Natural killer cell (primary cell): Measurements from ENCODE around the gene EEPD1. TPM values are rescaled to one million over a fixed set of nuclear protein-coding genes. Genes with fewer than 3 reads are reported as not detected.

Source experiments
- ATAC-seq, 3 donors: fragments of 150-1000 bp in 2 of 3; fragments of 200-7000 bp in 1 of 3; cut with Tn5 transposase; 1 replicate in 1 of 3; 2 replicates in 2 of 3; pipeline ENCODE4 v1.10.0; 2021; ENCODE audit warnings: mild to moderate bottlenecking in 2 of 3, moderate library complexity in 2 of 3
- DNase-seq, 2 donors: peaks; one replicate each; pipeline versions ENCODE4 v3.0.0 to v3.0.0-alpha.2; 2013 to 2021; ENCODE audit warnings: mixed read lengths in 1 of 2
- H3K27ac ChIP-seq: one replicate; pipeline ENCODE4 v1.5.1; 2013; ENCODE audit warnings: mild to moderate bottlenecking, low read length
- H3K27me3 ChIP-seq: one replicate; pipeline ENCODE4 v1.6.1; 2013; ENCODE audit warnings: low read length; ENCODE audit not compliant: control insufficient read depth, insufficient read depth
- H3K36me3 ChIP-seq: one replicate; pipeline ENCODE4 v1.6.1; 2013; ENCODE audit warnings: low read length; ENCODE audit not compliant: control insufficient read depth, insufficient read depth
- H3K4me1 ChIP-seq: one replicate; pipeline ENCODE4 v1.6.1; 2013; ENCODE audit warnings: low read length; ENCODE audit not compliant: control insufficient read depth, insufficient read depth
- H3K4me3 ChIP-seq: one replicate; pipeline ENCODE4 v1.5.1; 2013; ENCODE audit warnings: low read length
- H3K9me3 ChIP-seq: one replicate; pipeline ENCODE4 v1.6.1; 2013; ENCODE audit warnings: low read length; ENCODE audit not compliant: control insufficient read depth, insufficient read depth
- H3K27ac Mint-ChIP-seq, 2 donors: one replicate each; pipeline ENCODE4 v1.8.0; 2022; ENCODE audit warnings: mild to moderate bottlenecking in 2 of 2, mixed read lengths in 2 of 2, moderate library complexity in 1 of 2
- H3K27me3 Mint-ChIP-seq, 2 donors: one replicate each; pipeline ENCODE4 v1.8.0; 2022; ENCODE audit warnings: low read depth in 2 of 2, mixed read lengths in 2 of 2
- H3K36me3 Mint-ChIP-seq: one replicate; pipeline ENCODE4 v1.8.0; 2022; ENCODE audit warnings: mixed read lengths
- H3K4me1 Mint-ChIP-seq, 2 donors: one replicate each; pipeline ENCODE4 v1.8.0; 2022; ENCODE audit warnings: mixed read lengths in 2 of 2
- H3K4me3 Mint-ChIP-seq: one replicate; pipeline ENCODE4 v1.8.0; 2022; ENCODE audit warnings: mild to moderate bottlenecking, moderate library complexity, mixed read lengths
- H3K9me3 Mint-ChIP-seq, 2 donors: one replicate each; pipeline ENCODE4 v1.8.0; 2022; ENCODE audit warnings: mixed read lengths in 2 of 2
- WGBS: methylation state at CpG from one replicate; pipeline ENCODE4 v1.1.7; 2013; ENCODE audit warnings: missing lambda C conversion rate; ENCODE audit not compliant: insufficient coverage; 5-methylcytosine and 5-hydroxymethylcytosine counted together
- intact Hi-C: fragments of 100-400 bp; cut with micrococcal nuclease; formaldehyde crosslinking; loops from one replicate; pipeline ENCODE4 v1.14.2; 2022
- total RNA-seq, 4 donors: library from RNA; stranded (reverse); fragments of 120-200 nt in 1 of 4; gene quantifications; one replicate each; pipeline versions ENCODE4 v1.2.3 to v1.2.4, GENCODE V29; 2013 to 2022
- TF ChIP-seq, protein P1 (sequence below): fragments of 200-600 bp; IDR thresholded peaks from one replicate; pipeline ENCODE4 v1.8.0; 2022; ENCODE audit warnings: antibody characterized with exemption

EEPD1 gene
- total RNA-seq, 3 donors from 2014 or later (not counting 1 experiment from before 2014, with no cell fraction given): 0.45 to 4.9 (median 1.4) TPM

DNA sequence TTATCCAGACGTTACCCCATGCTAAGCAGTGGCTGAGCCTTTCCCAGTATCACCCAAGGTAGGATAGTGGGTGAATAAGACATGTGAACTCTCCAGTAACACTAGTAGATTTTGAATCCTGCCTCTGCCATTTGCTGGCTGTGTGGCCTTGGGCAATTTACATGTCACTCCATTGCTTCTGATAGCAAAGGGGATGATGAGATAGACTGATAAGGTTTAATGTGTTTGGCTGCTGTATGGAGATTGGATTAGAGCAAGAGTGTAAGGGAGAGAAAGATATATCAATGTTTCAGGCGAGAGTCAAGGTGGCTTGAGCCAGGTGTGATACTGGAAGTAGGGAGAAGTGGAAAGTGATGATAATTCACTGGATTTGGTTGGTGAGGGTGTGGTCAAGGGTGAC is 40.1 kb upstream of the EEPD1 start:
- Mint-ChIP-seq H3K36me3 (no peaks in the 10 kb centered on the region), H3K4me3 (no peak overlapping the region), H3K9me3 (no peaks in the 10 kb centered on the region), H3K27ac (no peak overlapping the region), H3K27me3 (peaks cover 9 to 12% of the 10 kb centered on the region in 2 donors), H3K4me1 (no peaks in the 10 kb centered on the region)
- no peak for ATAC-seq
- Histone ChIP-seq H3K4me1 (no peaks in the 10 kb centered on the region), H3K27me3 (no peaks in the 10 kb centered on the region), H3K4me3 (no peak overlapping the region), H3K27ac (no peak overlapping the region), H3K36me3 (no peaks in the 10 kb centered on the region), H3K9me3 (no peaks in the 10 kb centered on the region)
- DNase-seq: no peak
- intact Hi-C loops: no loop called here
- TF ChIP-seq, protein P1, sequence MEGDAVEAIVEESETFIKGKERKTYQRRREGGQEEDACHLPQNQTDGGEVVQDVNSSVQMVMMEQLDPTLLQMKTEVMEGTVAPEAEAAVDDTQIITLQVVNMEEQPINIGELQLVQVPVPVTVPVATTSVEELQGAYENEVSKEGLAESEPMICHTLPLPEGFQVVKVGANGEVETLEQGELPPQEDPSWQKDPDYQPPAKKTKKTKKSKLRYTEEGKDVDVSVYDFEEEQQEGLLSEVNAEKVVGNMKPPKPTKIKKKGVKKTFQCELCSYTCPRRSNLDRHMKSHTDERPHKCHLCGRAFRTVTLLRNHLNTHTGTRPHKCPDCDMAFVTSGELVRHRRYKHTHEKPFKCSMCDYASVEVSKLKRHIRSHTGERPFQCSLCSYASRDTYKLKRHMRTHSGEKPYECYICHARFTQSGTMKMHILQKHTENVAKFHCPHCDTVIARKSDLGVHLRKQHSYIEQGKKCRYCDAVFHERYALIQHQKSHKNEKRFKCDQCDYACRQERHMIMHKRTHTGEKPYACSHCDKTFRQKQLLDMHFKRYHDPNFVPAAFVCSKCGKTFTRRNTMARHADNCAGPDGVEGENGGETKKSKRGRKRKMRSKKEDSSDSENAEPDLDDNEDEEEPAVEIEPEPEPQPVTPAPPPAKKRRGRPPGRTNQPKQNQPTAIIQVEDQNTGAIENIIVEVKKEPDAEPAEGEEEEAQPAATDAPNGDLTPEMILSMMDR: no peak
- WGBS: 97% methylated on average over 2 of the region's 2 CpGs

DNA sequence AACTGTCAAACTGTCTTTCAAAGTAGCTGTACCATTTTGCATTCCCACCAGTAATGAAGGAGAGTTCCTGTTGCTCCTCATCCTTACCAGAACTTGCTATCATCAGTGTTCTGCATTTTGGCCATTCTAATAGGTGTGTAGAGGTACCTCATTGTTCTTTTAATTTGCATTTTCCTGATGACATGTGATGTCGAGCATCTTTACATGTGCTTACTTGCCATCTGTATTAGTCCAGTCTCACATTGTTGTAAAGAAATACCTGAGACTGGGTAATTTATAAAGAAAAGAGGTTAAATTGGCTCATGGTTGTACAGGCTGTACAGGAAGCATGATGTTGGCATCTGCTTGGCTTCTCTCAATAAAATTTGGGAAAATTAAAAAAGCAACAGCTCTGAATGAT is 38.7 kb upstream of the EEPD1 start:
- no peak overlapping the region for H3K4me3 ChIP-seq
- Mint-ChIP-seq H3K4me3 (no peak overlapping the region), H3K27me3 (peaks cover 12 to 18% of the 10 kb centered on the region in 2 donors), H3K36me3 (no peaks in the 10 kb centered on the region), H3K9me3 (no peaks in the 10 kb centered on the region), H3K4me1 (no peaks in the 10 kb centered on the region), H3K27ac (no peak overlapping the region)
- intact Hi-C loops: no loop called here
- H3K9me3 ChIP-seq: no peaks in the 10 kb centered on the region
- H3K36me3 ChIP-seq: no peaks in the 10 kb centered on the region
- 73% methylated on average over 1 of the region's 1 CpG for WGBS
- H3K4me1 ChIP-seq: no peaks in the 10 kb centered on the region
- no peak overlapping the region for H3K27ac ChIP-seq
- no peaks in the 10 kb centered on the region for H3K27me3 ChIP-seq
- TF ChIP-seq, protein P1: no peak
- ATAC-seq (no peak), DNase-seq (no peak)

DNA sequence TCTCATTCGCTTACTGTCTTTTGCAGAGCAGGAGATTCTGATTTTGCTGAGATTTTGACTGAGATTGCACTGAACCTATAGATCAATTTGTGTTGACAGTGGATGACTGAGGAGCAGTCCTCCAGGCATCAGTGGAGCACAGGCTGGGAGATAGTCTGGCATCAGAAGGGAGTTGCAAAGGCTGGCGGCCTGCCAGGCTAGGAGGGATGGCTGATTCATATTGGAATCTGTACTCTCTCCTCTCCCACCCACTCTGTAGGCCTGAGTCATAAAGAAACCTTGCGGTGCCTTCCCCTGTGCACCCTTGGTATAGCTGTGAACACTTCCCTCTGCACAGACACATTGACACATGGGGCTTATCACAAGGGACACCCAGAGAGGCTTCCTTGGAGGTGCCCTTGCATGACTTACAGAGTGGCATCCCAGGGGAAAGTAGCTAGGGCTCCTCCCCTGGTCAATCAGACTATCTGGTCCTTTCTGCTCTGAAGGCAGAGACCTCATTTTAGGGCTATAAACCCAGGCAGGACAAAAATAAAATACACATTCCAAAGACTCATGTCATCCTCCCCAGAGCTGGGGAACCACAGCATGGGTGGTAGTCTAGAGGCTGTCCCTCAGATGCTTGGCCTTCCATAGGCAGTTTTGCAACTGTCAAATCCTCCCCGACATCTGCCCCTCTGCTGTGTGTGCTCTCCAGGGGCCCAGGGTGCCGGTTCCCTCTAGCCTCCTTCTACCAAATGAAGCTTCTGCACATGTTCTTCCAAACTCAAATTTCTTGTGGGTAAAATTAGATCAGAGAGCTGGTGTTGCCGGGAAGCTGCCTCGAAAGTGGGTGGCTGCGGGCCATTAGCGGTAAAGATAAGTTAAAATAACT is 37.4 kb upstream of the EEPD1 start:
- ATAC-seq (peak in 1 of 3 donors; percentile 46), DNase-seq (peak in 1 of 2 donors; percentile 27)
- Histone ChIP-seq H3K4me1 (peaks cover 3% of the 10 kb centered on the region), H3K9me3 (no peaks in the 10 kb centered on the region), H3K27ac (no peak overlapping the region), H3K36me3 (no peaks in the 10 kb centered on the region), H3K4me3 (no peak overlapping the region), H3K27me3 (no peaks in the 10 kb centered on the region)
- intact Hi-C loops: no loop called here
- H3K4me3 Mint-ChIP-seq: no peak overlapping the region
- WGBS: 72% methylated on average over 8 of the region's 9 CpGs
- no peaks in the 10 kb centered on the region for H3K9me3 Mint-ChIP-seq
- TF ChIP-seq, protein P1: no peak
- H3K4me1 Mint-ChIP-seq: no peaks in the 10 kb centered on the region
- H3K36me3 Mint-ChIP-seq: no peaks in the 10 kb centered on the region
- H3K27me3 Mint-ChIP-seq: peaks cover 12 to 19% of the 10 kb centered on the region in 2 donors
- H3K27ac Mint-ChIP-seq: no peak overlapping the region
